GM18507 (cell line): ENCODE data around the gene ERCC5.

ENCODE experiments used
- DNase-seq: peaks from one replicate; pipeline ENCODE4 v3.0.0; 2011; ENCODE audit warnings: low read depth; ENCODE audit not compliant: insufficient read length; ENCODE audit errors: extremely low spot score
- FAIRE-seq: peaks from 2 replicates; lab custom pipeline; 2011; peaks lifted over from hg19 to GRCh38; lab: Jason Lieb, UNC

ERCC5 gene

GRCh38 chr13:102845630-102846260 is at the start of gene ERCC5:
Gene ERCC5, plus strand, starts transcription at chr13:102846032. Its CDS starts 235 bp downstream, at chr13:102846267.
- peak; percentile 99 for FAIRE-seq

GRCh38 chr13:102798581-102799425 is 47.0 kb upstream of the ERCC5 start, which contains the start of the genes BIVM and POGLUT2:
Gene BIVM, plus strand, starts transcription at chr13:102799119. Its CDS starts 8,149 bp downstream, at chr13:102807268.
Gene POGLUT2, minus strand, starts transcription at chr13:102798976. Its CDS starts 306 bp downstream, at chr13:102798670.
- FAIRE-seq (peak; percentile 95), DNase-seq (peak; percentile 85)

More at GRCh38 chr13:102845630-102846260, at the start of gene ERCC5:
- peak; percentile 45 for DNase-seq

GRCh38 chr13:102799426-102800144 is 46.2 kb upstream of the ERCC5 start:
- FAIRE-seq, result no peak
- DNase-seq, result no peak

- FAIRE-seq (peak; percentile 53), DNase-seq (peak; percentile 75)
Measured at GRCh38 chr13:102800145-102801041, 45.4 kb upstream of the ERCC5 start.

GRCh38 chr13:102805680-102806079 is 40.2 kb upstream of the ERCC5 start:
- no peak for DNase-seq
- peak; percentile 35 for FAIRE-seq

- no peak for DNase-seq
- no peak for FAIRE-seq
Measured at GRCh38 chr13:102807699-102808098, 38.1 kb upstream of the ERCC5 start.

- peak; percentile 36 for FAIRE-seq
- no peak for DNase-seq
Measured at GRCh38 chr13:102812611-102813287, 33.1 kb upstream of the ERCC5 start.

GRCh38 chr13:102814025-102814607 is 31.7 kb upstream of the ERCC5 start:
- FAIRE-seq (peak; percentile 15), DNase-seq (no peak)

GRCh38 chr13:102814793-102815192 is 31.0 kb upstream of the ERCC5 start:
- no peak for FAIRE-seq

GRCh38 chr13:102815788-102816187 is 30.0 kb upstream of the ERCC5 start:
- no peak for FAIRE-seq
- no peak for DNase-seq

More at GRCh38 chr13:102814793-102815192, 31.0 kb upstream of the ERCC5 start:
- DNase-seq, result no peak

- no peak for FAIRE-seq
- DNase-seq, result no peak
Measured at GRCh38 chr13:102816708-102817107, 29.1 kb upstream of the ERCC5 start.

- FAIRE-seq (no peak), DNase-seq (no peak)
Measured at GRCh38 chr13:102817241-102817640, 28.6 kb upstream of the ERCC5 start.

- FAIRE-seq, result no peak
- no peak for DNase-seq
Measured at GRCh38 chr13:102817907-102818306, 27.9 kb upstream of the ERCC5 start.

GRCh38 chr13:102825400-102825799 is 20.4 kb upstream of the ERCC5 start:
- no peak for FAIRE-seq
- no peak for DNase-seq

GRCh38 chr13:102825921-102826706 is 19.7 kb upstream of the ERCC5 start:
- FAIRE-seq, result no peak
- DNase-seq, result no peak

- FAIRE-seq (no peak), DNase-seq (no peak)
Measured at GRCh38 chr13:102830646-102831045, 15.2 kb upstream of the ERCC5 start.

GRCh38 chr13:102836471-102836870 is 9.4 kb upstream of the ERCC5 start:
- DNase-seq, result no peak
- no peak for FAIRE-seq
